Activated CD4-positive, CD25-positive, alpha-beta regulatory T cell (primary cell): ENCODE results near the gene C2orf74.
"Not testable (repeated sequence)": the region's sequence is repeated elsewhere in the genome, so short reads cannot be mapped to it uniquely, and the experiment has no call there.

Source experiments
- DNase-seq, 4 experiments: peaks; one replicate each; lab custom pipeline; 2025; lab: John Stamatoyannopoulos, UW

The C2orf74 gene

GRCh38 chr2:61161888-61162287 lies at the start of gene C2orf74:
Gene C2orf74 (plus strand): TSS chr2:61162188. CDS start chr2:61162515, 327 bp downstream.
- DNase-seq = no peak

GRCh38 chr2:61114147-61114546 lies 47.8 kb upstream of the C2orf74 start:
- DNase-seq = no peak

GRCh38 chr2:61116302-61116701 lies 45.7 kb upstream of the C2orf74 start:
- DNase-seq = no peak

GRCh38 chr2:61117534-61117933 lies 44.5 kb upstream of the C2orf74 start:
- no peak for DNase-seq

- DNase-seq = no peak
These were observed 36.8 kb upstream of the C2orf74 start for GRCh38 chr2:61125123-61125710.

- no peak for DNase-seq
These were observed 36.2 kb upstream of the C2orf74 start for GRCh38 chr2:61125798-61126197.

- not testable (repeated sequence) for DNase-seq
These were observed 33.9 kb upstream of the C2orf74 start for GRCh38 chr2:61128122-61128521.

GRCh38 chr2:61134141-61134540 lies 27.8 kb upstream of the C2orf74 start:
- no peak for DNase-seq

GRCh38 chr2:61135510-61135909 lies 26.5 kb upstream of the C2orf74 start:
- no peak for DNase-seq

GRCh38 chr2:61138859-61139258 lies 23.1 kb upstream of the C2orf74 start:
- no peak for DNase-seq

GRCh38 chr2:61141151-61141550 lies 20.8 kb upstream of the C2orf74 start:
- DNase-seq = no peak

- peak; percentile 70 to 85 (median 75) for DNase-seq
These were observed 17.2 kb upstream of the C2orf74 start for GRCh38 chr2:61144697-61145268.

GRCh38 chr2:61145990-61146389 lies 16.0 kb upstream of the C2orf74 start:
- no peak for DNase-seq

GRCh38 chr2:61148091-61148490 lies 13.9 kb upstream of the C2orf74 start:
- not testable (repeated sequence) for DNase-seq

- DNase-seq = no peak
These were observed 12.9 kb upstream of the C2orf74 start for GRCh38 chr2:61149074-61149473.

GRCh38 chr2:61151436-61151835 lies 10.6 kb upstream of the C2orf74 start:
- no peak for DNase-seq

GRCh38 chr2:61157371-61158003 lies 4.5 kb upstream of the C2orf74 start:
- no peak for DNase-seq

- no peak for DNase-seq
These were observed 3.5 kb upstream of the C2orf74 start for GRCh38 chr2:61158356-61158955.

GRCh38 chr2:61162721-61163120 lies 733 bp downstream of the C2orf74 start:
- DNase-seq = no peak

- DNase-seq = not testable (repeated sequence)
These were observed 3.1 kb downstream of the C2orf74 start for GRCh38 chr2:61165082-61165481.

- DNase-seq = no peak
These were observed 4.0 kb downstream of the C2orf74 start for GRCh38 chr2:61165946-61166345.

- DNase-seq = no peak
These were observed 5.6 kb downstream of the C2orf74 start for GRCh38 chr2:61167579-61167978.

GRCh38 chr2:61172671-61173070 lies 10.7 kb downstream of the C2orf74 start:
- DNase-seq = no peak
